CD8-positive, alpha-beta memory T cell (primary cell): ENCODE results near the gene SYT9. TPM values are rescaled to one million over a fixed set of nuclear protein-coding genes. Genes with fewer than 3 reads are reported as not detected.
"Not testable (repeated sequence)": the region's sequence is repeated elsewhere in the genome, so short reads cannot be mapped to it uniquely, and the experiment has no call there.

ENCODE experiments used
- CTCF ChIA-PET: fragments of 350-600 bp; sonication (Branson Sonifier 250); formaldehyde crosslinking; loops from one replicate; lab custom pipeline; 2021; ENCODE audit warnings: antibody characterized with exemption; lab: Charles Lee
- POLR2A ChIA-PET: fragments of 350-600 bp; sonication (Branson Sonifier 250); formaldehyde crosslinking; loops from one replicate; lab custom pipeline; 2021; ENCODE audit warnings: antibody characterized with exemption; lab: Charles Lee
- DNase-seq, 5 donors: peaks; one replicate each; pipeline versions ENCODE4 v3.0.0 to v3.0.0-alpha.2; 2020 to 2022; ENCODE audit warnings: mixed read lengths in 1 of 5
- H3K27ac ChIP-seq: one replicate; pipeline ENCODE4 v1.7.0; 2013; ENCODE audit warnings: low read depth, mild to moderate bottlenecking, low read length, moderate library complexity
- H3K27me3 ChIP-seq: 2 replicates; pipeline ENCODE4 v1.7.0; 2013; ENCODE audit warnings: low read length, mild to moderate bottlenecking; ENCODE audit not compliant: insufficient read depth, poor library complexity, severe bottlenecking
- H3K36me3 ChIP-seq: 2 replicates; pipeline ENCODE4 v1.7.0; 2013; ENCODE audit warnings: mild to moderate bottlenecking, low read length, moderate library complexity; ENCODE audit not compliant: insufficient read depth
- H3K4me1 ChIP-seq: 2 replicates; pipeline ENCODE4 v1.7.0; 2013; ENCODE audit warnings: mild to moderate bottlenecking, low read length, moderate library complexity; ENCODE audit not compliant: insufficient read depth
- H3K4me3 ChIP-seq: 2 replicates; pipeline ENCODE4 v1.7.0; 2013; ENCODE audit warnings: mild to moderate bottlenecking, low read length
- H3K9me3 ChIP-seq: 2 replicates; pipeline ENCODE4 v1.7.0; 2013; ENCODE audit warnings: mild to moderate bottlenecking, low read length
- H3K27ac Mint-ChIP-seq, 8 donors: one replicate each; pipeline ENCODE4 v1.8.0; 2020 to 2021; ENCODE audit warnings: mixed read lengths in 8 of 8, mild to moderate bottlenecking in 6 of 8, inconsistent platforms in 3 of 8, moderate library complexity in 3 of 8
- H3K27me3 Mint-ChIP-seq, 2 donors: one replicate each; pipeline ENCODE4 v1.8.0; 2020 to 2021; ENCODE audit warnings: mixed read lengths in 2 of 2, mild to moderate bottlenecking in 1 of 2, moderate library complexity in 1 of 2
- H3K36me3 Mint-ChIP-seq, 3 donors: one replicate each; pipeline ENCODE4 v1.8.0; 2020 to 2021; ENCODE audit warnings: mixed read lengths in 3 of 3, inconsistent platforms in 1 of 3, mild to moderate bottlenecking in 1 of 3
- H3K4me1 Mint-ChIP-seq, 3 donors: one replicate each; pipeline ENCODE4 v1.8.0; 2020 to 2021; ENCODE audit warnings: mixed read lengths in 3 of 3, inconsistent platforms in 1 of 3, mild to moderate bottlenecking in 1 of 3
- H3K4me3 Mint-ChIP-seq, 7 donors: one replicate each; pipeline ENCODE4 v1.8.0; 2020 to 2021; ENCODE audit warnings: mixed read lengths in 7 of 7, mild to moderate bottlenecking in 6 of 7, moderate library complexity in 4 of 7, inconsistent platforms in 2 of 7
- H3K9me3 Mint-ChIP-seq, 5 donors: one replicate each; pipeline ENCODE4 v1.8.0; 2020 to 2022; ENCODE audit warnings: mixed read lengths in 5 of 5, mild to moderate bottlenecking in 3 of 5, moderate library complexity in 2 of 5, inconsistent platforms in 1 of 5
- polyA plus RNA-seq: library from polyadenylated mRNA; unstranded; fragments of 300-500 nt; fragmentation: Illumina TruSeq; gene quantifications from one replicate; pipeline ENCODE4 v1.2.3, GENCODE V29; 2021
- total RNA-seq, 2 experiments: library from RNA; stranded (reverse); gene quantifications; one replicate each; pipeline ENCODE4 v1.2.3, GENCODE V29; 2021

SYT9 gene
- total and polyA plus RNA-seq, 3 experiments from 2014 or later: not detected

DNA sequence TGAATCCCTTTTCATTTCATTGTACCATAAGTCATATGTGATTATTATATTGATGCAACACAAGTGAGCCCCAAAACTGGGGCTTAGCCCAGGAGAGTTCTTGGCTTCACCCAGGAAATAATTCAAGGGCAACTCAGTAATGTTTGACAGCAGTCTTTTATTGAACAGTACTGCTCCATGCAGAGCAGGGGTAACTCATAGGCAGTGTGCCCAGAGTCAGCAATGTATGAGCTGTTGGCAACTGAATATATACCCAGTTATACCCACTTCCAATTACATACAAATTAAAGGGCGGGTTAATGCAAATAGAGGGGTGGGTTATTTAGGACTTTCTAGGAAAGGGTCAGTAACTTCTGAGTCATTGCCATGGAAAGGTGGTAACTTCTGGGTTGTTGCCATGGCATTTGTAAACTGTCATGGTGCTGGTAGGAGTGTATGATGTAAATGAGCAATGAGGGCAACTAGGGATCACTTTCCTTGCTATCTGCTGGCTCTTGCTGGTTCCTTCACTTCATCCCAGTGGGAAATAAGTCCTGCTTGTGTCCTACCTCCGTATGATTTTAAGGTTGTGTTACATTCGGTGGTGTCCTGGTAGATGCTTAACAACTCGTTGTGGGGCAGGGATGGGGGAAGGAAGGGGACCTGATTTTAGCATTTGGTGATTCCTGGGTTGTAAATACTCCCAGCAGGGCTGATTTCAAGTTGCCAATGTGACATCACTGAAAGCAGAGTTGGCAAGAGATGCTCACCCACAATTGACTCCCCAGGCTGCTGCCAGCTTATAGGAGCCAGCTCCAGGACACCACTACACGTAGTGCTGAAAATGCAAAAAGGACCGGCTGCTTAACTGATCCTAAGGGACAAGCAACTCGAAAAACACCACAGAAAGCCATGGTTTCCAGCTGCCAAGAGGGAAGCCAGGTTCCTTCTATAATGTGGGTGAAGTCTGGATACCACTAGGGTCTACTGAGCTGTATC lies 70.1 kb downstream of the SYT9 start:
- H3K36me3 Mint-ChIP-seq: no peaks in the 10 kb centered on the region
- Histone ChIP-seq H3K4me3 (no peak overlapping the region), H3K4me1 (no peaks in the 10 kb centered on the region), H3K27me3 (no peaks in the 10 kb centered on the region), H3K27ac (no peak overlapping the region), H3K9me3 (no peaks in the 10 kb centered on the region), H3K36me3 (no peaks in the 10 kb centered on the region)
- peaks cover 0 to 11% of the 10 kb centered on the region in 2 donors for H3K27me3 Mint-ChIP-seq
- H3K27ac Mint-ChIP-seq: no peak overlapping the region
- H3K9me3 Mint-ChIP-seq: peaks cover 0 to 4% (median 0%) of the 10 kb centered on the region in 5 donors
- DNase-seq: no peak
- H3K4me3 Mint-ChIP-seq: no peak overlapping the region
- H3K4me1 Mint-ChIP-seq: no peaks in the 10 kb centered on the region
- ChIA-PET CTCF (no interaction called here), POLR2A (no interaction called here)

- Histone ChIP-seq H3K27ac (no peak overlapping the region), H3K4me1 (no peaks in the 10 kb centered on the region), H3K4me3 (no peak overlapping the region), H3K27me3 (no peaks in the 10 kb centered on the region), H3K36me3 (no peaks in the 10 kb centered on the region), H3K9me3 (no peaks in the 10 kb centered on the region)
- H3K27me3 Mint-ChIP-seq: peaks cover 4 to 10% of the 10 kb centered on the region in 2 donors
- H3K4me3 Mint-ChIP-seq: no peak overlapping the region
- H3K9me3 Mint-ChIP-seq: peaks cover 0 to 7% (median 0%) of the 10 kb centered on the region in 5 donors
- CTCF ChIA-PET: no interaction called here
- no peaks in the 10 kb centered on the region for H3K4me1 Mint-ChIP-seq
- H3K36me3 Mint-ChIP-seq: no peaks in the 10 kb centered on the region
- no peak overlapping the region for H3K27ac Mint-ChIP-seq
- POLR2A ChIA-PET: no interaction called here
- no peak for DNase-seq
These were observed 80.7 kb downstream of the SYT9 start for GRCh38 chr11:7332451-7332850.

DNA sequence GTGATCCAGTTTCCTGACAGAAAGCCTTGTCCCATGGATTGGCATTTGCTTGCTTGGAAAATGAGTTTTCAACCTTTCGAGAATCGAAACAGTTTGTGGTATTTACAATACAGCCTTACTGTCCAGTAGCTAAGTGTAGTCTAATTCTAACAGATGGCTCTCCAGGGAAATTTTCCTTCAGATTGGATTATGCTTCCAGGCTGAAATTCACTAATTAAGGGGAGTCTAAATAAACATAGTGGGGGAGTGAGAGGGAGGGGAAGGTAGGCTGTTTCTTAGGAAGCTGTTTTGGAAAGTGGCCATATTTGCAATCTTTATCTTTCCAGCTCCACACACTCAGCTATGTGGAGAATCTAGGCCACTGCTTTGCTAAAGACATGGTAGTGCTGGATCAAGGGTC lies 81.3 kb downstream of the SYT9 start:
- peaks cover 0 to 7% (median 0%) of the 10 kb centered on the region in 5 donors for H3K9me3 Mint-ChIP-seq
- peaks cover 6 to 10% of the 10 kb centered on the region in 2 donors for H3K27me3 Mint-ChIP-seq
- H3K27me3 ChIP-seq: no peaks in the 10 kb centered on the region
- no peak overlapping the region for H3K27ac Mint-ChIP-seq
- H3K4me3 Mint-ChIP-seq: no peak overlapping the region
- no peaks in the 10 kb centered on the region for H3K36me3 ChIP-seq
- H3K27ac ChIP-seq: no peak overlapping the region
- no peak for DNase-seq
- H3K9me3 ChIP-seq: no peaks in the 10 kb centered on the region
- no peaks in the 10 kb centered on the region for H3K4me1 ChIP-seq
- no peak overlapping the region for H3K4me3 ChIP-seq
- H3K4me1 Mint-ChIP-seq: no peaks in the 10 kb centered on the region
- no peaks in the 10 kb centered on the region for H3K36me3 Mint-ChIP-seq
- ChIA-PET POLR2A (no interaction called here), CTCF (no interaction called here)

DNA sequence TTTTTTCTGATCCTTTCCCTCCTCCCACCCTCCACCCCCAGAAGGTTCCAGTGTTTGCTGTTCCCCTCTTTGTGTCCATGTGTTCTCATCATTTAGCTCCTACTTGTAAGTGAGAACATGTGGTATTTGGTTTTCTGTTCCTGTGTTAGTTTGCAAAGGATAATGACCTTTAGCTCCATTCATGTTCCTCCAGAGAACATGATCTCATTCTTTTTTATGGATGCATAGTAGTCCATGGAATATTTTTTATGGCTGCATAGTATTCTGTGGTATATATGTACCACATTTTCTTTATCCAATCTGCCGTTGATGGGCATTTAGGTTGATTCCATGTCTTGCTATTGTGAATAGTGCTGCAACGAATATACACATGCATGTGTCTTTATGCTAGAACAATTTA lies 83.7 kb downstream of the SYT9 start:
- H3K27ac ChIP-seq, CTCF ChIA-PET, DNase-seq, H3K36me3 Mint-ChIP-seq, H3K4me3 ChIP-seq, H3K4me3 Mint-ChIP-seq, H3K4me1 Mint-ChIP-seq, POLR2A ChIA-PET, H3K27me3 ChIP-seq, H3K4me1 ChIP-seq, H3K27ac Mint-ChIP-seq, H3K9me3 ChIP-seq, H3K36me3 ChIP-seq: not testable (repeated sequence)
- Mint-ChIP-seq H3K27me3 (peaks cover 5 to 15% of the 10 kb centered on the region in 2 donors), H3K9me3 (peaks cover 1 to 10% (median 2%) of the 10 kb centered on the region in 5 donors)

- Mint-ChIP-seq H3K4me3 (no peak overlapping the region), H3K9me3 (peaks cover 0 to 13% (median 2%) of the 10 kb centered on the region in 5 donors), H3K4me1 (no peaks in the 10 kb centered on the region), H3K27ac (no peak overlapping the region), H3K27me3 (peaks cover 8 to 36% of the 10 kb centered on the region in 2 donors), H3K36me3 (no peaks in the 10 kb centered on the region)
- no peak overlapping the region for H3K4me3 ChIP-seq
- DNase-seq: no peak
- no peaks in the 10 kb centered on the region for H3K9me3 ChIP-seq
- H3K36me3 ChIP-seq: no peaks in the 10 kb centered on the region
- ChIA-PET POLR2A (no interaction called here), CTCF (no interaction called here)
- no peaks in the 10 kb centered on the region for H3K27me3 ChIP-seq
- no peak overlapping the region for H3K27ac ChIP-seq
- no peaks in the 10 kb centered on the region for H3K4me1 ChIP-seq
These were observed 89.8 kb downstream of the SYT9 start for GRCh38 chr11:7341551-7341950.

DNA sequence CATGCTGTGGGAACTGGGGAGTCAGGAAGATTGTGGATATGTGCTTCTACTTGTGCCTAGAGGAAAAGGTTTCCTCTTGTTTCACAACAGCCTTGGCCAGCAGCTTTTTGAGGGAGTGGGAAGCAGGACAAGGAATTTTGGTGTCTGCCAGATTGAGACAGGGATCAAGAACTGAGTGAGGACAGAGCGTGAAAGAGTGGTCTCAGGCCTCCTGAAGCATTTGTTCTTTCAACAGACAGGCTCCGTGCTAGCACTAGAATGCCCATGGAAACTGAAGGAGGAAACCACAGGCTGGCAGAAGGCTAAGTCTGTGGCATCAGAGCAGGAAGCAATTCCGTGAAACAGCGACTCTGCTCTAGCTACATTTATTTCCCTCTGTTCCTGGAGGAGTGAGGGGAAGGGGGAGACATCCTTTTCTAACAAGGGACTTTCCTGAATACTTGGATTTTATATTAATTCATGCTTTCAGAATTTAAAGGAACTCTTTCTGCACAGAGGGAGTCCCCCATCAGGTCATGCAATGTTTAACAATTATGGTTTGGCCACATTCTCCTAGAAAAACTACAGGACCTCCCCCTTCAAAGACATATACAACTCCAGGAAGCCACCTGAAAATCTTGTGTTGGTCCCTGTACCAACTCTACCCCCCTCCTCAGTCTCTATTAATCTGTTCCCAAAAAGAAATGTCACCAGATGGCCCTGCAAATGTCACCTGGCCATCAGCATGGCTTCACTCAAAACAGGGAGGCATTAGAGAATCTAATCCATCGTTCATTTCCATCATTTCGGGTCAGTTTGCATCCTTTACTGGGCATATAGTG lies 96.1 kb downstream of the SYT9 start:
- Mint-ChIP-seq H3K9me3 (peaks cover 0 to 3% (median 0%) of the 10 kb centered on the region in 5 donors), H3K4me1 (no peaks in the 10 kb centered on the region), H3K4me3 (no peak overlapping the region), H3K36me3 (no peaks in the 10 kb centered on the region), H3K27ac (no peak overlapping the region), H3K27me3 (peaks cover 12 to 33% of the 10 kb centered on the region in 2 donors)
- no peak overlapping the region for H3K4me3 ChIP-seq
- CTCF ChIA-PET: no interaction called here
- no peak for DNase-seq
- no peak overlapping the region for H3K27ac ChIP-seq
- H3K9me3 ChIP-seq: no peaks in the 10 kb centered on the region
- H3K27me3 ChIP-seq: no peaks in the 10 kb centered on the region
- POLR2A ChIA-PET: no interaction called here
- no peaks in the 10 kb centered on the region for H3K36me3 ChIP-seq
- H3K4me1 ChIP-seq: no peaks in the 10 kb centered on the region

- DNase-seq: no peak
- no peaks in the 10 kb centered on the region for H3K9me3 ChIP-seq
- H3K27ac ChIP-seq: no peak overlapping the region
- no peak overlapping the region for H3K4me3 Mint-ChIP-seq
- no peaks in the 10 kb centered on the region for H3K27me3 ChIP-seq
- ChIA-PET CTCF (no interaction called here), POLR2A (no interaction called here)
- H3K4me3 ChIP-seq: no peak overlapping the region
- no peaks in the 10 kb centered on the region for H3K36me3 Mint-ChIP-seq
- H3K9me3 Mint-ChIP-seq: peaks cover 0 to 3% (median 0%) of the 10 kb centered on the region in 5 donors
- no peaks in the 10 kb centered on the region for H3K4me1 Mint-ChIP-seq
- no peaks in the 10 kb centered on the region for H3K36me3 ChIP-seq
- H3K4me1 ChIP-seq: no peaks in the 10 kb centered on the region
- no peak overlapping the region for H3K27ac Mint-ChIP-seq
- H3K27me3 Mint-ChIP-seq: peaks cover 12 to 27% of the 10 kb centered on the region in 2 donors
These were observed 97.0 kb downstream of the SYT9 start for GRCh38 chr11:7348432-7349304.
